PC-9 (cell line): ENCODE results near the gene IL11RA. TPM values are rescaled to one million over a fixed set of nuclear protein-coding genes. Genes with fewer than 3 reads are reported as not detected.

ENCODE experiments used
- BruUV-seq: library from RNA; stranded (reverse); fragments of 400-500 nt; replicated peaks from 2 replicates; lab custom pipeline; 2021; lab: Mats Ljungman, UMichigan
- CTCF ChIA-PET: fragments of 300-600 bp; sonication (Branson Sonifier 250); formaldehyde crosslinking; loops from one replicate; lab custom pipeline; 2022; ENCODE audit warnings: antibody characterized with exemption; lab: Charles Lee
- POLR2A ChIA-PET: fragments of 300-600 bp; sonication (Branson Sonifier 250); formaldehyde crosslinking; loops from one replicate; lab custom pipeline; 2022; ENCODE audit warnings: antibody characterized with exemption; ENCODE audit not compliant: unreplicated experiment; lab: Charles Lee
- DNase-seq, 2 experiments: peaks; one replicate each; pipeline versions ENCODE4 v3.0.0 to v3.0.0-alpha.2; 2015 to 2022; ENCODE audit warnings: mixed read lengths in 1 of 2
- H2AFZ ChIP-seq: fragments of 200-600 bp; sonication (generic); 2 replicates; pipeline ENCODE4 v1.8.1; 2017; ENCODE audit warnings: antibody characterized with exemption
- H3F3A ChIP-seq: fragments of 200-600 bp; sonication (generic); 2 replicates; pipeline ENCODE4 v1.8.1; 2017; ENCODE audit warnings: antibody characterized with exemption, mild to moderate bottlenecking, low read depth; ENCODE audit not compliant: insufficient read depth
- H3K27ac ChIP-seq: fragments of 200-600 bp; sonication (generic); 2 replicates; pipeline ENCODE4 v1.6.1; 2016; ENCODE audit warnings: mixed run types
- H3K27me3 ChIP-seq: fragments of 200-600 bp; sonication (generic); 2 replicates; pipeline ENCODE4 v1.6.1; 2016; ENCODE audit warnings: low read depth, mixed run types; ENCODE audit not compliant: insufficient read depth
- H3K36me3 ChIP-seq: fragments of 200-600 bp; sonication (generic); 2 replicates; pipeline ENCODE4 v1.6.1; 2016; ENCODE audit warnings: low read depth, mixed run types
- H3K4me1 ChIP-seq: fragments of 200-600 bp; sonication (generic); replicated peaks from 2 replicates; pipeline ENCODE4 v1.6.1; 2016; ENCODE audit warnings: mixed run types; ENCODE audit not compliant: insufficient read depth
- H3K4me2 ChIP-seq: fragments of 200-600 bp; sonication (generic); 2 replicates; pipeline ENCODE4 v1.6.1; 2017; ENCODE audit warnings: mixed run types
- H3K4me3 ChIP-seq: fragments of 200-600 bp; sonication (generic); 2 replicates; pipeline ENCODE4 v1.6.1; 2016; ENCODE audit warnings: mixed run types
- H3K79me2 ChIP-seq: fragments of 200-600 bp; sonication (generic); 2 replicates; pipeline ENCODE4 v1.6.1; 2017; ENCODE audit warnings: low read depth, mixed run types
- H3K9me2 ChIP-seq: fragments of 200-600 bp; sonication (generic); 2 replicates; pipeline ENCODE4 v1.8.1; 2017; ENCODE audit warnings: mild to moderate bottlenecking; ENCODE audit not compliant: insufficient read depth
- H3K9me3 ChIP-seq: fragments of 200-600 bp; sonication (generic); 2 replicates; pipeline ENCODE4 v1.8.1; 2016; ENCODE audit warnings: low read depth; ENCODE audit not compliant: insufficient read depth
- H4K20me1 ChIP-seq: fragments of 200-600 bp; sonication (generic); 2 replicates; pipeline ENCODE4 v1.8.1; 2017; ENCODE audit not compliant: insufficient read depth
- CTCF ChIP-seq: fragments of 200-600 bp; sonication (generic); conservative IDR thresholded peaks from 2 replicates; pipeline ENCODE4 v1.6.1; 2017; ENCODE audit warnings: mixed run types, antibody characterized with exemption, mild to moderate bottlenecking, moderate library complexity
- EZH2 ChIP-seq: fragments of 200-600 bp; sonication (generic); IDR thresholded peaks from 2 replicates; pipeline ENCODE4 v1.8.0; 2017; ENCODE audit warnings: antibody characterized with exemption, low read depth
- intact Hi-C: fragments of 100-400 bp; cut with micrococcal nuclease; formaldehyde crosslinking; loops from one replicate; pipeline ENCODE4 v1.10.0; 2022; ENCODE audit not compliant: unreplicated experiment
- total RNA-seq: library from RNA; stranded (reverse); gene quantifications from 2 replicates; pipeline ENCODE4 v1.2.3, GENCODE V29; 2021

Gene IL11RA
- total RNA-seq, 1 experiment from 2014 or later, result 8.7 TPM

GRCh38 chr9:34654323-34655051 is 2.5 kb downstream of the IL11RA start:
- CTCF ChIA-PET, result no interaction called here
- Histone ChIP-seq H3F3A (peaks cover 7% of the 10 kb centered on the region; the same call in 1 of the 2 replicates), H3K9me2 (no peaks in the 10 kb centered on the region), H3K9me3 (no peaks in the 10 kb centered on the region), H2AFZ (no peak overlapping the region), H3K4me3 (no peak overlapping the region), H3K4me2 (no peak overlapping the region), H4K20me1 (no peaks in the 10 kb centered on the region), H3K27ac (no peak overlapping the region), H3K79me2 (no peaks in the 10 kb centered on the region), H3K36me3 (no peaks in the 10 kb centered on the region), H3K27me3 (no peaks in the 10 kb centered on the region), H3K4me1 (peaks cover 8% of the 10 kb centered on the region)
- TF ChIP-seq CTCF (no peak), EZH2 (no peak)
- DNase-seq, result no peak
- POLR2A ChIA-PET, result no interaction called here
- intact Hi-C loops, result no loop called here
- BruUV-seq, result no TSS peak

GRCh38 chr9:34655394-34655793 is 3.4 kb downstream of the IL11RA start:
- Histone ChIP-seq H3K27ac (no peak overlapping the region), H3K79me2 (no peaks in the 10 kb centered on the region), H3K27me3 (no peaks in the 10 kb centered on the region), H3K9me3 (no peaks in the 10 kb centered on the region), H3K36me3 (no peaks in the 10 kb centered on the region), H3K4me3 (no peak overlapping the region), H3K4me1 (peaks cover 8% of the 10 kb centered on the region), H3F3A (peaks cover 7% of the 10 kb centered on the region; the same call in 1 of the 2 replicates), H2AFZ (no peak overlapping the region), H4K20me1 (no peaks in the 10 kb centered on the region), H3K9me2 (no peaks in the 10 kb centered on the region), H3K4me2 (no peak overlapping the region)
- CTCF ChIA-PET, result no interaction called here
- BruUV-seq, result no TSS peak
- no peak for DNase-seq
- intact Hi-C loops, result no loop called here
- TF ChIP-seq CTCF (no peak), EZH2 (no peak)
- POLR2A ChIA-PET, result interaction anchor here (0.6 kb wide), 1 partner anchor 716 kb away, joined by 4 read pairs; no protein-coding TSS in a partner anchor

GRCh38 chr9:34656992-34657391 is 5.0 kb downstream of the IL11RA start:
- H3F3A ChIP-seq, result no peaks in the 10 kb centered on the region
- intact Hi-C loops, result no loop called here
- no peaks in the 10 kb centered on the region for H3K9me2 ChIP-seq
- H3K79me2 ChIP-seq, result no peaks in the 10 kb centered on the region
- ChIA-PET POLR2A (no interaction called here), CTCF (interaction anchor here (1.4 kb wide), 1 partner anchor 10 kb away, joined by 3 read pairs; the partner anchor contains the start of gene GALT)
- peaks cover 8% of the 10 kb centered on the region for H3K4me1 ChIP-seq
- no peak overlapping the region for H2AFZ ChIP-seq
- BruUV-seq, result no TSS peak
- no peaks in the 10 kb centered on the region for H3K27me3 ChIP-seq
- H3K9me3 ChIP-seq, result no peaks in the 10 kb centered on the region
- H3K4me2 ChIP-seq, result no peak overlapping the region
- TF ChIP-seq EZH2, result no peak
- TF ChIP-seq CTCF, result no peak
- H4K20me1 ChIP-seq, result no peaks in the 10 kb centered on the region
- H3K36me3 ChIP-seq, result no peaks in the 10 kb centered on the region
- DNase-seq, result no peak
- no peak overlapping the region for H3K4me3 ChIP-seq
- H3K27ac ChIP-seq, result no peak overlapping the region
